ENCODE results near the gene ADAMTS16.

DNA sequence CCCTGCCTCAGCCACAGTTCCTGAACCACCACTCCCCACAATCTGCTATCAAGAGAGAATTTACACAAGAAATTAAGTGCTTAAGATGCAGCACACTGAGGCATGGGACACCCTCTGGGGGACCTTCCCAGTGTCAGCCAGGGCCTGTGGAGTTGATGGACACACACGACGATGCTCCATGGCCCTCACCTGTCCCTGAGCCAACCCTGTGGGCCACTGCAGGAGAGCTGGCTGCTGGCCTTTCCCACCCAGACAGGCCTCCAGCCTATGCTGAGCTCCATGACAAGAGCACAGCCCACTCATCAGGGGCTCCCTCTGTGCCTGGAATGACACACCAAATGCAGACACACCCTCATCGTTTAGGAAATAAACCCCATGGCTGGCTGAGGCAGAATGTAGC is 124.6 kb downstream of the ADAMTS16 start:
- TF ChIP-seq, protein P1, sequence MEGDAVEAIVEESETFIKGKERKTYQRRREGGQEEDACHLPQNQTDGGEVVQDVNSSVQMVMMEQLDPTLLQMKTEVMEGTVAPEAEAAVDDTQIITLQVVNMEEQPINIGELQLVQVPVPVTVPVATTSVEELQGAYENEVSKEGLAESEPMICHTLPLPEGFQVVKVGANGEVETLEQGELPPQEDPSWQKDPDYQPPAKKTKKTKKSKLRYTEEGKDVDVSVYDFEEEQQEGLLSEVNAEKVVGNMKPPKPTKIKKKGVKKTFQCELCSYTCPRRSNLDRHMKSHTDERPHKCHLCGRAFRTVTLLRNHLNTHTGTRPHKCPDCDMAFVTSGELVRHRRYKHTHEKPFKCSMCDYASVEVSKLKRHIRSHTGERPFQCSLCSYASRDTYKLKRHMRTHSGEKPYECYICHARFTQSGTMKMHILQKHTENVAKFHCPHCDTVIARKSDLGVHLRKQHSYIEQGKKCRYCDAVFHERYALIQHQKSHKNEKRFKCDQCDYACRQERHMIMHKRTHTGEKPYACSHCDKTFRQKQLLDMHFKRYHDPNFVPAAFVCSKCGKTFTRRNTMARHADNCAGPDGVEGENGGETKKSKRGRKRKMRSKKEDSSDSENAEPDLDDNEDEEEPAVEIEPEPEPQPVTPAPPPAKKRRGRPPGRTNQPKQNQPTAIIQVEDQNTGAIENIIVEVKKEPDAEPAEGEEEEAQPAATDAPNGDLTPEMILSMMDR (IDR thresholded peaks at IDR 0.05; ENCODE audit: low read length), result no peak
- TF ChIP-seq EZH2 (IDR thresholded peaks at IDR 0.05; ENCODE audit: borderline replicate concordance, low read length), result no peak
